Activated T-cell treated with anti-CD3 and anti-CD28 coated beads, Interleukin-2, amount 50 U/mL, for 24 hours (primary cell): ENCODE measurements around the gene PTPRG.

ENCODE experiments used
- DNase-seq: peaks from one replicate; pipeline ENCODE4 v3.0.0-alpha.2; 2020
- H3K27ac Mint-ChIP-seq: 2 replicates; pipeline ENCODE4 v1.8.0; 2020; ENCODE audit warnings: mild to moderate bottlenecking, mixed read lengths
- H3K27me3 Mint-ChIP-seq: 2 replicates; pipeline ENCODE4 v1.8.0; 2020; ENCODE audit warnings: mixed read lengths
- H3K36me3 Mint-ChIP-seq: 2 replicates; pipeline ENCODE4 v1.8.0; 2020; ENCODE audit warnings: low read depth, mixed read lengths
- H3K4me1 Mint-ChIP-seq: 2 replicates; pipeline ENCODE4 v1.8.0; 2020; ENCODE audit warnings: low read depth, mixed read lengths
- H3K4me3 Mint-ChIP-seq: 2 replicates; pipeline ENCODE4 v1.8.0; 2020; ENCODE audit warnings: mild to moderate bottlenecking, moderate library complexity, mixed read lengths
- H3K9me3 Mint-ChIP-seq: 2 replicates; pipeline ENCODE4 v1.8.0; 2020; ENCODE audit warnings: mixed read lengths

The PTPRG gene

DNA sequence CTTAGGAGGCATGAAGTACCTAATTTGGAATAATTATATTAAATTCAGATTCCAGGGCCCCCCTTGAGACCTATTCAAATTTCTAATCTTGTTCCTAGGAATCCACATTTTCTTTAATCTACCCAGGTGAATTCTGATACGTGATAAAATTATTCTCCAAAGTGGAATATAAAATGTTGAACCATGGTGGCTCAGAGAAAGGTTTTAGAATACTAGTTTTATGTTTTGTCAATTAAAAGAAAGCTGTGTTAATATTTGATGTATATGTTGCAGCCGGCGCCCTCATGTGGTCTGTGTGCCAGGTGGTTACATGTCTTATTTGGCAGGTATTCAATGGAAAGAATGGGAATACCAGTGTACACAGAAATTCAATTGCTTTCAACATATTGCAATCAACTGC lies 490.1 kb downstream of the PTPRG start:
- Mint-ChIP-seq H3K9me3 (no peaks in the 10 kb centered on the region), H3K4me3 (no peak overlapping the region), H3K36me3 (no peaks in the 10 kb centered on the region), H3K4me1 (no peaks in the 10 kb centered on the region), H3K27ac (no peak overlapping the region), H3K27me3 (no peaks in the 10 kb centered on the region)
- DNase-seq, result no peak

DNA sequence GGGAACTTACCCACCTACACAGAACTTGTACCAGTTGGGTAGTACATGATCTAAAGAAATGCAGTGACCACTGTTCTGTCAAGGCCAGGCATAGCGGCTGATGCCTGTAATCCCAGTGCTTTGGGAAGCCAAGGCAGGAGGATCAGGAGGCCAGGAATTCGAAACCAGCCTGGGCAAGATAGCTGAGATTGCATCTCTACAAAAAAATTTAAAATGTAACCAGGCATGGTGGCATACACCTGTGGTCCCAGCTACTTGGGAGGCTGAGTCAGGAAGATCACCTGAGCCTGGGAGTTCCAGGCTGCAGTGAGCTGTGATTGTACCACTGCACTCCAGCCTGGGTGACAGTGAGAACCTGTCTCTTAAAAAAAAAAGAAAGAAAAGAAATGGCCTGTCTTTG lies 491.0 kb downstream of the PTPRG start:
- Mint-ChIP-seq H3K27ac (no peak overlapping the region), H3K27me3 (no peaks in the 10 kb centered on the region), H3K36me3 (no peaks in the 10 kb centered on the region), H3K4me3 (no peak overlapping the region), H3K9me3 (no peaks in the 10 kb centered on the region), H3K4me1 (no peaks in the 10 kb centered on the region)
- DNase-seq, result no peak

DNA sequence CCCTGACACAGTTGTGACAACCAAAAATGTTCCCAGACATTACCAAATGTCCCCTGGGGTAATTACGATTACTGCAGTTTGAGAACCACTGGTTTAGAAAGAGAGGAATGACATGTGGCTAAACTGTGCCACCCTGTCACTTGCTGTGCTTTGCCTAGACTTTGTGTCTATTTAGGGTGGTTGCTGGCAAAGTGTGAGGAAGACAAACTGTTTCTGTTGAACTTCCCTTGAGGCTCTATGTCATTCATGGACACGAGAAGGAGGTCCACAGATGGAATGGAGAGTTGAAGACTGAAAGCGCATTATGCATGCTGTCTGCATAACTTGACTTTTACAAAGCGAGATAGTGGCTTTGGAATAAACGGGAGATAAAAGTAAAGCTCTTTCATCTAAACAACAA lies 495.3 kb downstream of the PTPRG start:
- Mint-ChIP-seq H3K9me3 (no peaks in the 10 kb centered on the region), H3K4me1 (no peaks in the 10 kb centered on the region), H3K36me3 (no peaks in the 10 kb centered on the region), H3K27ac (no peak overlapping the region), H3K4me3 (no peak overlapping the region), H3K27me3 (no peaks in the 10 kb centered on the region)
- DNase-seq, result no peak

DNA sequence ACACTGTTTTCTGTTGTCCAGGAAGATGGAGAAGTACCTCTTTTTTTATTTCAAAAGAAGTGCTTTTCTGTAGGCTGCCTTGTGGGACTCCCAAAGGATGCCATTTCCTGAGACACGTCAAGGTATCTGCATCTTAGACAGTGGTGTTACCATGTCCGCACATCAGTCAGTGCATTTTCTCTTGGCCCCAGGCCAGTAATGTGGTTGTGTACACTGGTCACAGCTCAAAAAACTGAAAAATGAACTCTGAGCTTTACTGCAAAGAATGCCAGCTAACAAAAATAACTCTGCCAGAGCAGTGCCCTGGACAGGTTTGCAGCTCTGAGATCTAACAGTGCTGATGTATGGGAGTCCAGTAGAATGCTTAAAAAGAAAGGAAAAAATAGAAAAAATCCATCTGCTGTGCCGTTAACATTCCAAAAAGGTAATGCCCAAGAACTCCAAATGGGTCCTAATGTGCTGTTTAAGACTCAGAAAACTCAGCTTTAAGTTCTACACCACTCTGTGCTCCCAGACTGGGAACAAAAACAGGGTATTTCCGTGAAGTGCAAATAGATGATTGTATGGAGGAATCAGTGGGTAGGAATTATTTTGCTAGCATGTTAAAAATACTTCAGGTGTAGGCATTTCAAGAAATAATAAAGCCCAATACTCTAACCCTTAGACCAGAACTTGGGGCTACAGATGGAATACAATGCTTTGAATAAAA lies 496.1 kb downstream of the PTPRG start:
- Mint-ChIP-seq H3K36me3 (no peaks in the 10 kb centered on the region), H3K4me3 (no peak overlapping the region), H3K9me3 (no peaks in the 10 kb centered on the region), H3K4me1 (no peaks in the 10 kb centered on the region), H3K27me3 (no peaks in the 10 kb centered on the region), H3K27ac (no peak overlapping the region)
- DNase-seq, result no peak

DNA sequence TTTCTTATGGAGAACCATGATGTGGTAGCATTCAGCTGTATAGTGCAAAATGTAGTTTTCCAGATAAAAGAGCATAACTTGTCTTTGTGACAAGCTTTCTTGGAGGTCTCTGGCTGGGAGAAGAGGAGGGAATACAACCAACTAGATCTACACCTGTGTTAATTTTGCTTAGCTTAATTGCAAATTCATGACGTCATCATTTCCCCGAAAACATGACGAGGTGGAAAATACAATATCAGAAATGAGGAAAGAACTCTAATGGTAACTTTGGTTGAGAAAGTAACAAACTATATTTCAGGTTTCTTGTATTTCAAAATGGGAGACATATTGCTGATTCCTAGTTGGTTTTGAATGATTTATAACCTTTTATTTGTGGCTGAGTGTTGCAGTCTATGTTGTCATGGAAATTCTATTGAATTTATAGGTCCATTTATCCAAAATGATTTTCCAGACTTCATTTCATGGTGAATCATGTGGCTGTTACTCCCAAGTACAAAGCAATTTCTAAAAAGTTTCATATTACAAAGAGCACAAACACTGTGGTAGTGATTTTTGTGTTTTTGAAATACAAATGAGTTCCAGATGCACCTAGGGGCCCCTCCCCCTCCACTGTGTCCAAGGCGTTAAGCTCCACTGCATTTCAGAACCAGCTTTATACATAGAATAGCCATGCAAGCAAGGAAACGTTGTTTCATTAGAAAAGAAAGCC lies 504.8 kb downstream of the PTPRG start:
- Mint-ChIP-seq H3K27me3 (no peaks in the 10 kb centered on the region), H3K36me3 (no peaks in the 10 kb centered on the region), H3K4me1 (no peaks in the 10 kb centered on the region), H3K27ac (no peak overlapping the region), H3K9me3 (no peaks in the 10 kb centered on the region), H3K4me3 (no peak overlapping the region)
- DNase-seq, result no peak

DNA sequence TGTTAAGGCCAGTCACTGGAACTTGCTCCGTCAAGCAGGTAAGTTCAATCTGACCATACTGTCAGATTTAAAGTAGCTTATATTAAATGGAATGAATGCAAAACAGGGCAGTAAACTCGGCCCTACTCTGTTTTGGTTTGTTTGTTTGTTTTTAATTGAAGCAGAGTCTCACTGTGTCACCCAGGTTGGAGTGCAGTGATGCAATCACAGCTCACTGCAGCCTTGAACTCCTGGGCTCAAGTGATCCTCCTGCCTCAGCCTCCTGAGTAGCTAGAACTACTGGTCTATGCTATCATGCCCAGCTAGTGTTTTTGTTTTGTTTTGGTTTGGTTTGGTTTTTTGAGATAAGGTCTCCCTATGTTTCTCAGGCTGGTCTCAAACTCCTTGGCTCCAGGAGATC lies 507.0 kb downstream of the PTPRG start:
- no peaks in the 10 kb centered on the region for H3K9me3 Mint-ChIP-seq
- no peaks in the 10 kb centered on the region for H3K27me3 Mint-ChIP-seq
- no peaks in the 10 kb centered on the region for H3K4me1 Mint-ChIP-seq
- no peak overlapping the region for H3K27ac Mint-ChIP-seq
- no peaks in the 10 kb centered on the region for H3K36me3 Mint-ChIP-seq
- no peak overlapping the region for H3K4me3 Mint-ChIP-seq
- no peak for DNase-seq

DNA sequence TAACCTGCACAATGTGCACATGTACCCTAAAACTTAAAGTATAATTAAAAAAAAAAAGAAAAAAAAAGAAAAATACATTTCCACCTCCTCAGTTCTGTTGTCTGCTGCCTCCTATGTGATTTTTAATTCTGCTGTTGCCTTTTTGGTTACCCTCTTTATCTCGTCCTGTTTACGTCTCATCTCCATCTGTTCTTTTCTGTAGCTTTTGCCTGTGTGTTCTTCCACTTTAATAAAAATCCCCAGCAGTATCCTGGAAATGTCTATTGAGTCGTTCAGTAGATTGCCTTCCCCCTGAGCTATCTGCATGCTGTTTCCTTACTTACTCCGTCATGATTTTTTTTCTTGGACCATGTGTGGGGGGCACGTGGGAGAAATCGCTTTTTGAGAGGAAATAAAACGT lies 509.5 kb downstream of the PTPRG start:
- Mint-ChIP-seq H3K9me3 (no peaks in the 10 kb centered on the region), H3K27ac (no peak overlapping the region), H3K36me3 (no peaks in the 10 kb centered on the region), H3K27me3 (no peaks in the 10 kb centered on the region), H3K4me3 (no peak overlapping the region), H3K4me1 (no peaks in the 10 kb centered on the region)
- no peak for DNase-seq

DNA sequence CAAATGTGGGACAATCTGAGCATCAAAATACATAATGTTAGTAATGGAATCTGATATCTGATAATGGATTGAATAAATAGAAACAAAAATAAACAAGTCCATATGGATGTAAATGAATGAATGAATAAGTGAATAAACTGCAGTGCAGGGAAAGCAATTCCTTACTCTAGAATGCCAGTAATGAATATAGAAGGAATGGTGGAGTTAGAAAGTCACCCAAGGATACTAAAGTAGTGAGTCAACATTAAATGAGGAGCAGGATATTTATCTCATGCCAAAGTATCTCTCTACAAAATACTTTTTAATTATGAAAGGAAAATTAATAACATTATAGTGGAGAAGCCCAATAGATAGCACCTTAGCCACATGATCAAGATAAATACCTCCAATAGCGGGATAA lies 511.7 kb downstream of the PTPRG start:
- Mint-ChIP-seq H3K36me3 (no peaks in the 10 kb centered on the region), H3K27me3 (no peaks in the 10 kb centered on the region), H3K4me3 (no peak overlapping the region), H3K4me1 (no peaks in the 10 kb centered on the region), H3K27ac (no peak overlapping the region), H3K9me3 (no peaks in the 10 kb centered on the region)
- DNase-seq, result no peak

DNA sequence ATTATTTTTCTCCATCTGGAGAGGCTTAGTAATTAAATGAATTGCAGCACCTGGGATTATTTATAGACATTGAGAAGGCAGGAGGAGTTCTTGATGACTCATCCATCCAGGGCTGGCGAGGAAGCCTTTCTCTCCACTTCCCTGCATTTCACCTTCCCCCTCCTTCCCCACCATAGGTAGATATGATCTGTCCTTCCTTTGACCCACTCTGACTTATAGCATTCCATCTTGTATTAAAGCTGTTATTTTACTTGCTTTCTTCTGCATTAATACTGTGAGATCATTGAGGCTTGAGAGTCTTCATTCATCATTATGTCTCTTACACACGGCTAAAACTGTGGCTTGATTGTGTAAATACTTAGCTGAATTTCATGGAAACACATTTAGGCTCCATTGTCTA lies 523.2 kb downstream of the PTPRG start:
- no peaks in the 10 kb centered on the region for H3K4me1 Mint-ChIP-seq
- no peak overlapping the region for H3K4me3 Mint-ChIP-seq
- H3K27ac Mint-ChIP-seq, result no peak overlapping the region
- no peaks in the 10 kb centered on the region for H3K9me3 Mint-ChIP-seq
- no peaks in the 10 kb centered on the region for H3K36me3 Mint-ChIP-seq
- H3K27me3 Mint-ChIP-seq, result no peaks in the 10 kb centered on the region
- no peak for DNase-seq

DNA sequence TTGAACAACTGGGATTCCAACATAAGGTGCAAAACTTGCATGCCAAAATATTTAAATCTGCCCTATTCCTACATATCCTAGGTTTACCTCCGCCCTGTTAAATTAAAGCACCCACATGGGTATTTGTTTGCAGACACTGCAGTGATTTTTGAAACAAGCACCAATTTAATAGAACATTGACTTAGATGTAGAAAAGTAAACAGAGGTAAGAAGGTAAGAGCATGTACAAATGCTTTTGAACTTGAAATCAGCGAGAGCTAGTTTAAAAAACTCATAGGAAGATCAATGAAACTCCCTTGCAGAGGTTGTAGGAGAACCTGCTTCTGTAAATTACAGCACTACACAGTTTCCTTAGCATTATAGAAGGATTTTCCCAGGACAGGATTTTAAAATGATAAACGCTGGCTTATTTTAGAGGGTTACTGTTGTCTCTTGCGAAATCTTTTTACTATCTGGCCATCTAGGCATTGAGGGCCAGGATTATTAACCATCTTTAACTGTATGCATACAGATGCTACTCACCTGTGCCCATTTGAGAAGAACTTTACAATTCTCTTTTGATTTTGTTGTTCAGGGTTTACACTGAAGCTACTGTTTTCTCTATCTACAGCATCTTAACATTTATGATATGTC lies 527.2 kb downstream of the PTPRG start:
- Mint-ChIP-seq H3K36me3 (no peaks in the 10 kb centered on the region), H3K27ac (no peak overlapping the region), H3K27me3 (peaks cover 3% of the 10 kb centered on the region)

DNA sequence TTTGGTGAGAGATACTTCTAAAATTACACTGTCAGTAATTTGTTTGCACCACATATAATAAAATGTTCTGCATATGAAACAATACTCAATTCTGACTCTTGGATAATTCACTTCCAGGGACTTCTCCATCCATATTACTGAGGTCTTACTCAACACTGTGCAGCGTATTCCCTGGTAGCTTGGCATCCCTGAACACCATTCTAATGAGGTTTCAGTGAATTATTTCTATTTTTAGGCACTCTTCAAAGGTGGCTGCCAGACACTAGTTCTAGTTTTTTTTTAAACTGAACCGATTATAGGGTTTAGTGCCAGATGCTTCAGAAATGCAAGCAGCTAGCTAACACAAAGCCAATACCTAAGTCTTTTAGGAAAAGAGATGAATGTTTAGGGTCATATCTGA lies 528.7 kb downstream of the PTPRG start:
- Mint-ChIP-seq H3K27ac (no peak overlapping the region), H3K4me3 (no peak overlapping the region), H3K36me3 (no peaks in the 10 kb centered on the region), H3K9me3 (no peaks in the 10 kb centered on the region), H3K27me3 (peaks cover 3% of the 10 kb centered on the region), H3K4me1 (no peaks in the 10 kb centered on the region)
- no peak for DNase-seq

More for the DNA sequence above, 527.2 kb downstream of the PTPRG start:
- Mint-ChIP-seq H3K4me1 (no peaks in the 10 kb centered on the region), H3K9me3 (no peaks in the 10 kb centered on the region), H3K4me3 (no peak overlapping the region)
- DNase-seq, result no peak

DNA sequence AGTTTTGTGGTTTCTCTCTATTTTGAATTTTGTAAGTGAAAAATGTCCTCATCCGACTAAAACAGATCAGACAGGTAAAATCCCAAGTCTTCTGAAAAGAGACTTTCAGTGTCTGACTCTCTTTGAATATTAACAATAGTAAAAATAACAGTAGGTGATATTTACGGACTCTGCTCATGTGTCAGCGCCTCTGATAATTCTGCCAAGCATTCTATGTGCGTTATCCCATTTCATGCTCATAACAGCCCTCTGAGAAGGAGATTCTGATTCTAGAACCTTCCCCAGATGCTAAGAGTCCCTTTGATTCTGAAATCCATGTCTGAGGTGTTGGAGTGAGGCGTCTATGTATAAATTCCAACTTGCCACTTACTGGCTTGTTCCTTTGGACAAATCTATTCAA lies 529.1 kb downstream of the PTPRG start:
- no peak for DNase-seq
- Mint-ChIP-seq H3K27ac (no peak overlapping the region), H3K4me3 (no peak overlapping the region)

DNA sequence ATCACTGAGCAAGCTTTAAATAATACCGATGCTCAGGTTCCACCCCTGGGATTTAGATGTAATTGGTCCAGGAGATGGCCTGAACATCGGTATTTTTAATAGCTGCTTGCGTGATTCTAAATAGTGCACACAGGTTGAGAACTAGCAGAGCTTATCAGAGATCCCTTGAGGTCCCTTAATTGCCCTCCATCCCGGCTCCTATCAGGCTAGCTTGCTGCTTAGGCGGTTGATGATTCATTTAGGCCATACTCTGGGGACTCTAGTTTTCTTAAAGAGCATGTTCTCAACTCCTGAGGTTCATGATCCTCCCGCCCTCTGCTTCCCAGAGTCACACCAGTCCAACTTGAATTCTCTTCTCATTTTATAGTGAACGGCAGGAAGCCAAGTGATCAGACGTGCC lies 531.7 kb downstream of the PTPRG start:
- Mint-ChIP-seq H3K27me3 (peaks cover 3% of the 10 kb centered on the region), H3K27ac (no peak overlapping the region), H3K4me3 (no peak overlapping the region), H3K9me3 (no peaks in the 10 kb centered on the region), H3K36me3 (no peaks in the 10 kb centered on the region), H3K4me1 (no peaks in the 10 kb centered on the region)
- DNase-seq, result no peak

More for the DNA sequence above, 529.1 kb downstream of the PTPRG start:
- no peaks in the 10 kb centered on the region for H3K9me3 Mint-ChIP-seq
- no peaks in the 10 kb centered on the region for H3K4me1 Mint-ChIP-seq
- no peaks in the 10 kb centered on the region for H3K36me3 Mint-ChIP-seq
- H3K27me3 Mint-ChIP-seq, result peaks cover 3% of the 10 kb centered on the region

DNA sequence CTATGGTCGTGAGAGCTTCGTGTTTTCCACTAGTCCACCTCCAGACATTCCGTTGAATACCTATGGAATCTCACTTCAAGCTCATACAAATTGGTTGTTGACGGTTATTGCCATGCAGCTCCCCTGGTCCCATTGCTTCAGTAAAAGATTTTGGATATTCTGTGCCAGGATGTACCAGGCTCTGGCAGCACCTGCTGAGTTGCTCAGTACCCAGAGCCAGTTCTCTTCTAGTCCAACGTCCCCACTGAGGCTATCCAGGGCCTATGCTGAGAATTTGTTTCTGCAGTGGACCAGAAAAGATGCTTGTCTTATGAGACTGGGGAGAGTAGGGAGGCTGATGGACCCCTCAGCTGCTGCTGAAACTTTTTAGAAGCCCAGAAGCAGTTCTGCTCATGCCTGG lies 533.1 kb downstream of the PTPRG start:
- no peaks in the 10 kb centered on the region for H3K36me3 Mint-ChIP-seq
- peaks cover 3% of the 10 kb centered on the region for H3K27me3 Mint-ChIP-seq
- H3K4me3 Mint-ChIP-seq, result no peak overlapping the region
- DNase-seq, result no peak
- H3K9me3 Mint-ChIP-seq, result no peaks in the 10 kb centered on the region
- H3K4me1 Mint-ChIP-seq, result no peaks in the 10 kb centered on the region
- H3K27ac Mint-ChIP-seq, result no peak overlapping the region

DNA sequence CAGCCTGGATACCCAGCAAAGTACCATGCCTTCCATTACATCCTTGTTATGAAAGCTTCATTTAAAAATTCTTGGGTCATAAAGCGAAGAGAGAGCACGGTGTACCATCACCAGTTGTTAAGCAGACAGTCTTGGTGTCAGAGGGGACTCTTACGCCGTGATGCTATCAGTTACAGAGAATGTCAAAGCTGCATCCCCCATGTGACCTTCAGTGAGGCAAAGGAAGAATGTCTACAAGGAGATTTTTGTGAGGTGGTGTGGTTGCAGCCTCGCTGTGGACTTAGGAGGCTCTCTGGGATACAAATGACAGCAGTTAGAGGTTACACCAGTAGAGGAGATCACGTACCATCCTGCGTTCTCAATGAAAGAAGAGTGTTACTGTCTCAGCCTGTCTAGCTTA lies 533.7 kb downstream of the PTPRG start:
- Mint-ChIP-seq H3K9me3 (no peaks in the 10 kb centered on the region), H3K27me3 (peaks cover 3% of the 10 kb centered on the region), H3K4me1 (no peaks in the 10 kb centered on the region), H3K27ac (no peak overlapping the region), H3K36me3 (no peaks in the 10 kb centered on the region), H3K4me3 (no peak overlapping the region)
- DNase-seq, result no peak
